Caki2 (cell line): ENCODE results near the gene PSD2. TPM values are rescaled to one million over a fixed set of nuclear protein-coding genes. Genes with fewer than 3 reads are reported as not detected.

Experiments
- DNase-seq: peaks from one replicate; pipeline ENCODE4 v3.0.0-alpha.2; 2015; ENCODE audit warnings: low read depth
- in situ Hi-C: cut with HindIII; loops from 2 replicates; pipeline ENCODE4 v1.10.0; 2016; ENCODE audit warnings: low sequenced_read_pairs, low pct_unique_long_range_greater_than_20kb, mixed read lengths
- total RNA-seq: library from RNA; depleted of rRNA; stranded (reverse); fragments of >200 nt; shearing (Covaris generic); gene quantifications from 2 replicates; pipeline ENCODE4 v1.2.3, GENCODE V29; 2014; ENCODE audit warnings: low replicate concordance

The PSD2 gene
- total RNA-seq, 1 experiment from 2014 or later, result not detected

DNA sequence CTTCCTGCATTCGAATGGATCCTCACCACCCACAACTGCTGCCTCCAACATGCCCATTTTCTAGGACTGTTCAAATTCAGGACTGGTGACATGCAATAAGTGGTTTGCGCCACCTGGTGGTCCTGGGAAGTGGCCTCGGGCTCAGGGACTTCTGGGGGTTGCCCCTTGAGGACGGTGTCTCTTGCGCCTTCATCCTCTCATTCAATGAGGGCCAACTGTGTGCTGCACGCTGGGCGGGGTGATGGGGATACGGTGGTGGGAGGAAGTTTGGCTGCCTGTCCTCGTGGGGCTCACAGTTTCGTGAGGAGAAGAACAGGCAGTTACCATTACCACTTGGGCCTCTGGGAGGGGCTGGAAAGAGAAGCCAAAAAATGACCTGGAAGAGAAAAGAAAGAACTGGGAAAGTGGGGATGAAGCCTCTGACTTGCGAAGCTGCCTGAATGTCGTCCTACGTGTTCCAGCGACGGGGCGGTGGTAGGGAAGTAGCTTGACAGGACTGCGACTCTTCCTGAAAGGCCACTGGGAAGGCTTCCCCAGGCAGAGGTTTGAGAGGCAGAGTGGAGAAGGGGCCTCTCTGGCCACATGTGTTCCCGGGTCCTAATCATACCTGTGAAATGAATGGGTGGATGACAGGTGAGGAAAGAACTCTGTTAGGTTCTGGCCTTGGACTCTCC, 49.0 kb downstream of the PSD2 start:
- in situ Hi-C loops, result no loop called here
- DNase-seq, result peak; percentile 21

DNA sequence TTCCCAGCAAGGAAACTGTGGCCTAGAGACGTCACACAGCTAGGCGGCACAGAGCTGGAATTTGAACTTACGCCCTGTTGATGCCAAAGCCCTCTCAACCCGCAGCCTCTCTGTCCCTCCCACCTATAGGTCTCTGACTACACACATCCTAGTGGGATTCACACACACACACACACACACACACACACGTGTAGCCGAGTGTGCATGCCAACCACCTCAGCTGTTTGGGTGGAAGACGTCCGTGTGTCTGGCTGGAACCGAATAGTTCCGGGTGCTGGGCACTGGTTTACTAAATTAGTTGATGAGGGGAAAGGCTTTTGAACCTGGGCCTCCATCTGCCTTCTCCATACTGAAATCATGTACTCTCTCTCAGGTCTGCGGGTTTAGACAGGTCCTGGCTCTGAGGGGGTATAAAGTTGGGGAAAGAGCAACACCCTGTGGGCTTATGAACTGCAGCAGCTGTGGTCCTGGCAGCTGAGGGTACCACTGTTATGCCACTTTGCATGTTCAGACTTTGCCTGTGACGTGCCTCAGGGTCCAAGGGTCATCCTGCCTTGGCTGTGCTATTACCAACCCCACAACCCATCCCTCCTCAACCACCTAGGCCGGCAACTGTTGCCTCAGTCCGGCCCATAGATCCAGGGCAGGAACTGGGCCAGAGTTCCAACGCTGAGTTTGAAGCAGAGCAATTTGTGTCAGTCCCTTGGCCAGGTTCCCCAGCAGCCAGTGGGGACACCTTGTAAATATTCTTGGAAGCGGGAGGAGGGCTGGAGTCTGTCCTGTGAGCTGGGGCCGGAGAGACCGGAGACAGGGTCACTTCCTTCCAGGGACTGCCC, 50.5 kb downstream of the PSD2 start:
- in situ Hi-C loops, result no loop called here
- DNase-seq, result no peak

DNA sequence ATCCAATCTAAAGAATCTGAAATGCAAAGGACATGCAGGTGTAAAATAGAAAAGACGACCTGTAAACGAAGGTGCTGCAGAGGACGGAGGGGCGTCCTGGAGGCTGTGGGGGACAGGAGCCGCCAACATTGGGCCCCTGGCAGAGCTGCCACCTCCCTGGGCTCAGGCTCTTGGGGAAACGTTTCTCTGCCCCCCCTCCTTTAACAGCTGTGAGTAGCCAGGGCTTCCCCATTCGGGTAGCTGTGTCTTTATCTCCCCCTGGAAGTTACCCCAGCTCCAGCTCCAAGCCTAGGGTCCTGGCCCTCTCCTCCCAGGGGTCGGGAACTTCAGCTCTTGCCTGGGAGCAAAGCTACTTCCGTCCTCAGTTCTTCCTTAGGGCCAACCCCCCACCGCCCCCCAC, 51.5 kb downstream of the PSD2 start:
- DNase-seq, result no peak

DNA sequence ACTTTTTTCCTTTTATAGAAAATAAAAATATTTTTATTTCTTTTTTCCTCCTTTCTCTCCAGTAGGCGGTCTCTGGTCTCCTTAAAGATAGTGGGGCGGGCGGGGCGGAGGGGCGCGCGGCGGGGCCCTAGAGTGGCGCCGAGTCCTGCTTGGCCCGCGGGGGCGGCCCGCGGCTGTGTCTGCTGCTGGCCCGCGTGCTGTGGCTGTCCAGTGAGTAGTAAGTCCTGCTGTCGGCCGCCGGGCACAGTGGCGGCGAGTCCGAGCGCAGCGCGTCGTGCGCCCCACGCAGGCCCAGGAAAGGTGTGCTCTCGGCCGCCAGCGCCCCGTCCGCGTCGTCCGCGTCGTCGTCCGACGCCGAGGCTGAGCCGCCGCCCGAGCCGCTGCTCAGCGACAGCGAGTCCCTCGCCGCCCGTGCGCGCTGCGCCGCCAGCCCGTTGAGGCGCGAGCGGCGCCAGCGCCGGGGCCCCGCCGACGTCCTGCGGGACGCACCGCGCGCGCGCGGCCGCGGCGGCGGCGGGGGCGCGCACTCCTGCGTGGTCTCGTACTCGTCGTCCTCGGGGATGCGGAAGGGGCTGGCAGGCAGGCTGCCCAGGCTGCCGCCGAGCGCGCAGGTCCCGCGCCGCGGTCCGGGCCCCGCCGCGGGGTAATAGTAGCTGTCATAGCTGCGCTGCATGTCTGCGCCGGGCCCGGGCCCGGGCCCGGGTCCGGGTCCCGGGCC, 52.3 kb downstream of the PSD2 start:
- in situ Hi-C loops, result no loop called here
- DNase-seq, result no peak

More for the DNA sequence above, 51.5 kb downstream of the PSD2 start:
- in situ Hi-C loops, result no loop called here

DNA sequence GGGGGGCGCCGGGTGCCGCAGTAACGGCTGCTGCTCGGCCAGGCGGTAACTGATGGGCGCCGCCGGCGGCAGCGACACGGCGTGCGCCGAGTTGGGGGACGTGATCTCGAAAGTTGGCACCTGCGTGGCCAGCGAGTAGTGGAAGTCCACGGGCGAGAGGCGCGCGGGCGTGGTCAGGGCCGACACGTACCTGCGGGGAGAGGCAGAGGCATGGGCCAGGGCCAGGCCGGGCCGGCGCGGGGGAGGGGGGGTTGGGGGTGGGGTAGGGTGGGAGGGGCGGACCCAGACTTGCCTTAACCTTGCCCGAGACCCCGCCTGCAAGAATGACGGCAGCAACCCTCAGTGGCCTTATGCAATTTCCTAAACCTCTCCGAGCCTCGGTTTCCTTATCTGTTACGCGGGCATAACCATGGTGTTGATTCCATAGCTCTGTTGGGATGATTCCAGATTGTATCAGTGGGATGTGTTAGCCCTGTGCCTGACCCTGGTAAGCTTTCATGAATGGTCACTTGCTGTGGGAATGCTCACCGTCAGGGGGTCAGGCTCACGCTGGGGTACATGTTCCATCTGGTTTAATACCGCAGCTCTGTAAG, 53.0 kb downstream of the PSD2 start:
- in situ Hi-C loops, result no loop called here
- DNase-seq, result no peak

DNA sequence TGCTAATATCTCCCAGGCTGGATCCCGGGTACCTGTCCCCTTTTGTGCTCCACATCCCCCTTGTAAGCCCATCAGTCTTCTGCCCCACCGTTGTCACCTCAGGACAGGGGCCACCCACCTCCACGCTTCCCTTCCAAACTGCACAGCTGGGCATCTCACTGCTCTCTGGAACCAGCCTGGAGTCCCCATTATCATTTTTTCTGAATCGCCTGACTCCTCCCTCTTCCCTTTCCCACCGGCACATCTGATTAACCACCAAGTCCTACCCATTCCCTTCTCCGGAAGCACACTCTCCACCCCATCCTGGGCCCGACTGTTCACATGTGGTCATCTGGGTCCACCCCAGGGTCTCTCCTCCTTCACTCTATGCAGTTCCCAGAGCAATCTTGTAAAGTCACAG, 53.9 kb downstream of the PSD2 start:
- no peak for DNase-seq
- in situ Hi-C loops, result no loop called here

DNA sequence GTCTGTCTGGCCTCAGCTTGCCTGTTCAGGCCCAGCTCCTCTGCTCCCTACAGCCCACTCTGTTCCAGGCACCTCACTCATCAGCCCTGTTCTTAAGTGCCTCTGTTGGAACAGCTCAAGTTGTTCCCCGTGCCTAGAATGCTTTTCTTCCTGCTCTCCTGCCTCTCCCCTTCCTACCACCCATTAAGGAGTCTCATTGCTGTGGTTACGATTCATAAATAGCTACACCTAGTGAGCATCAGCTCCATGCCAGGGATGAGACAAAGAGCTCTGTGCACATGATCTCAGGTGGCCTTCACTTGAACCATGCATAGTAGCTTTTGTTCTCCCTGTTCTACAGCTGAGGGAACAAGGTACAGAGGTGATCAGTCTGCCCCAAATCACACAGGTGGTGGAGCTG, 54.3 kb downstream of the PSD2 start:
- no peak for DNase-seq
- in situ Hi-C loops, result no loop called here

DNA sequence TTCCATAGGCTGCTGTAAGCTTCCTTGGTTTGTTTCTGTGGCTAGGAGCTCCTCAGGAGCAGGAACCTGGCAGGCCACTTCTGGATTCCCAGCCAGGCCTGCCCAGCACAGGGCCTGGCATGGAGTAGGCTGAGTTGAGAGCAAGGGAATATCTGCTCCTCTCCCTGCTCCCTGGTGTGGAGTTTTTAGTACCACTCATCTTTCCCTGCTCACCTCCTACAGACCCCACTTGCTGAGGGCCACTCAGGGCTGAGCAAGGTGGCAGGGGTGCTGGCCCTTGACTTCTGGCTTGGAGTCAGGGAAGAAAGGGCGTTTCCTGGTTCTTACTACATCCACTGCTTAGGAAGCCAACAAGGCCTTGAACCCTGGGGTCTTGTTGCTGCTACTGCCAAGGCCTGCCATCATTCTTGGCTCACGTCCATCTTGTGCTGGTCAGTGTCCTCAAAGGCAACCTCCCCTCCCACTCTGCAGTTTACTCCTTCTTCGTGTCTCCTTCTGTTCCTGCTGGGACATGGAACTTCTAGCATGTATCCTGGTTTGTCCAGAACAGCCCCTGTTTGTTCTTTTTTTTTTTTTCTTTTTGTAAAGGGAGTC, 54.9 kb downstream of the PSD2 start:
- in situ Hi-C loops, result no loop called here
- DNase-seq, result no peak

DNA sequence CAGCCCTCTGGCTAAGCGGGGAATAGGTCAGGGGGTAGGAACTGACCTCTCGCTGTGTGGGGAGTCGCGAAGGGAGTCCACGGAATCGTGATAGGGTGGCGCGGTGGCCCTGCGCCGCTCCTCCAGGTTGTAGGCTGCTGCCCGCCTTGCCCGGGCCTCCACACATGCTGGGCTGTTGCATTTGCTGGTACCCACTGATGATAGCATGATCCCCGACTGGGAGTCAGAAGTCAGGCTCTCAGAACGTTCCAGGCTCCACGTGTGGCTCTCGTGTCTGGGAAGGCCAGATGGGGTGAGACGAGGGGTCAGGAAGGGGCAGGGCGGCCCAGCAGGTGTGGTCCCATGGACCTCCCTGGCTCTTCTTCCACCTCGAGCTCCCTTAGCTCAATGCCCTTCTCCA, 56.0 kb downstream of the PSD2 start:
- no peak for DNase-seq
- in situ Hi-C loops, result no loop called here

DNA sequence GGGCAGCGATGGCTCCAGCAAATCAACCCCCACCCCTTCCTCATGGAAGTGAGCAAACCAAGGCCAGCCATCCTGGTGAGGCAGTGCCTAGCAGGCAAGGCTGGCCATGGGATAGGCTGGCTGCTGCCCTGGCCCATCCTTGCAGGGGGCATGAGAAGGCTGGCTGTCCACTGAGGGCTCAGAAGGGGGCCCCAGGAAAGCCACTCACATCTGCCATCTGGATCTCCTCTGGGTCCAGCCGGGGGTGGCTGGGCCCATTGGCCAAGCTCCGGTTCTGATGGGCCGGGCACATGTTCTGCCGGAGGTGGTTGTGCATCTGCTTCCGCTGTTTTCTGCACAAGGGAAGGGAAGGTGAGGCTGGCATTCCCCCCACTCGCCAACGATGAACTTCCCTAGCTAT, 57.1 kb downstream of the PSD2 start:
- in situ Hi-C loops, result no loop called here
- DNase-seq, result no peak

DNA sequence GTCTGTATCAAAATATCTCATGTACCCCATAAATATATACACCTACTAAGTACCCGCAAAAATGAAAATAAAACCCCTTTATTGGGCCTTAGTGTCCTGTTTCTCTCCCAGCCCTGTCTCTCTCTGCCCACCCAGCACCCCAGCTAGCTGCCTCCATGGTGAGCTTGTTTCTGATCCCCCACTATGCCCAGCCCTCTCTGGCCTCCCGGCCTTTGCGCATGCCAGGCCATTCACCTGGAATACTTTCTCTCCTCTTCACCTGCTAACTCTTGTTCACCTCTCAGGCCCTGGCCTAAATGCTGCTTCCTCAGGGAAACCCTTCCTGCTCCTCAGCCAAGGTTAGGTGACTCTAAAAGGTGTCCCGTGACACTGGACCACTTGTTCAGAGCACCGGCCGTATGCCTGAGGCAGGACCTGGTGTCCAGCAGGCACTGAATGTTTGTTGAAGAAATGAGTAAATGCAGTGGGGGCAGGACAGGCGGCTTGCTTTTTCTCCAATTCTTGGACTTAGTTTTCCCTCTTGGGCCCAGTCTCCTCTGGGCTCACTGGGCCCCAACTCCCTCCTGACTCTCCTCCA, 58.5 kb downstream of the PSD2 start:
- in situ Hi-C loops, result no loop called here

DNA sequence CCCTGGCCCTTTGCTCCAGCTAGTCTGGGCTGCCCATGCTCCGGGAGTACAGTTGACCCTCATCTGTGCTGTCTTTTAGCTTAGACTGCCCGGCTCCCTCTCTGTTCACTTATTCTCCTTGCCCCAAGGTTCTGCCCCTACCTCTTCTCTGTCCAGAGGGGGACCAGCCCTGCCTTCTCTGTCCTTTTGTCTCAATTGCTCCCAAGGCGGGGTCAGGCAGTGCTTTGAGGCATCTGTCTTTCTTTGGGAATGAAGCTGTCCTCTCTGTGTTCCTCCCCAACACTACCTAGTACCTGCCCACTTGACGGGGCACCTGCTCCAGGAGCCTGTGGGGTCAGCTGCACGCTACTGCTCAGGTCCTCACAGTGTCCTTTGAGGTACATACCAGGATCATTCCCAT, 59.3 kb downstream of the PSD2 start:
- in situ Hi-C loops, result no loop called here
- DNase-seq, result no peak

More for the DNA sequence above, 58.5 kb downstream of the PSD2 start:
- no peak for DNase-seq

DNA sequence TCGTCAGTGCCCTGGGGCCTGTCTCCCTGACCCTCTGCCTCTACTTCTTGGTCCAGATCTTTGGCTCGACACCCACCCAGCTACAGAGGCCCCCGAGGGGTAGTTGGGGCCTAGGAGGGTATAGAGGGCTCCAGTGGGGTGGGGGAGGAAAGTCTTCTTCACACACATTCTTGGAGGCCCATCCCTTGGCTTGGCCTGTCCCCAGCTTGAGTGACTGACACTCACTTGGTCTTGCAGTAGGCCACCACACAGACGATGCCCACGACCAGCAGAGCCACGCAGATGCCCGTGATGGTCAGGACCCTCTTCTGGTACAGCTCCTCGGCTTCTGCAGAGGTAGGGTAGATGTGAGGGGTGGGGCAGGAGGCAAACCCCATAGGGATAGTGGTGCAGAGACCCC, 59.8 kb downstream of the PSD2 start:
- in situ Hi-C loops, result no loop called here
- DNase-seq, result no peak

DNA sequence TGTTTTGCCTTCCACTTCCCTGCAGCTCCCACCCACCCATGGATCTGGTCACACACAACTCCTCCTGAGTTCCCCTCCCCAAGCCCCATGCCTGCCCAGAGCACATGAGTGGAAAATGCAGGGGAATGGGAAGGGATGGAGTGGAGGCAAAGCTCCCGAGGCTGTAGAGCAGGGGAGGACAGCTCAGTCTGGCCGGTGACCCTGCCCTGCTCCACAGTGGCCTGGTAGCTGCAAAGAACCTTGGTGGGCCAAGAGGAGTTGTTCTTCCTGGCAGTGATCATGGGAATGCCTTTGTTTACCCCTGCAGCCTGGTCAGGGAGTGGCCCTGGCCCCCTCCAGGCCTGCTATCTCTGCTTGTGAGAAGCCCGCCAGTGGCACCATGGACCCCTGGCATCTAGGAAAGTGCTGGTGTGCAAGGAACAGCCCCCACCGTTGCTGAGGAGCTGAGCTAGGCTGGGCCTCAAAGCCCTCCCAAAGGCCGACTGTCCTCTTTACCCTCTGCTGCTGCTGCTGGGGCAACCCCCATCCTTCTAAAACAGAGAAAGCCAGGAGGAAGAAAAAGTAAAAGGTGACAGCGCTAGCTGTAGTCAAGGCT, 60.4 kb downstream of the PSD2 start:
- in situ Hi-C loops, result no loop called here
- no peak for DNase-seq

DNA sequence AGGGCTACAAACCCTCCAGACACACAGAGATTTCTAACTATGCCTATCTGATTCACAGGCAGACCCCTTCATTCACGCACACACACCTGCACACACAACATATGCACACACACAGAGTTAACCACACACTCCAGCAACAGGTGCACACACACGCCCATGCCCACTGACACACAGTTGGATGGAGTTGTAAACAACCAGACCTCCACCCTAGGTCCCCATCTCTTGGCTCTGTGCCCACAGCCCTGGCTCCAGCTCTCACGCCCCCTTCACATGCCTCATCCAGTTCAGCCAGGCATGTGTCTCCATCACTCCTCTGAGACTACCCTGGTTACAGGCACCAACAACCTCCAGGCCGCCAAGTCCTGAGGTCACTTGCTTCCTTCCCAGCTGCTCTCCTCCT, 61.1 kb downstream of the PSD2 start:
- in situ Hi-C loops, result no loop called here
- DNase-seq, result no peak

DNA sequence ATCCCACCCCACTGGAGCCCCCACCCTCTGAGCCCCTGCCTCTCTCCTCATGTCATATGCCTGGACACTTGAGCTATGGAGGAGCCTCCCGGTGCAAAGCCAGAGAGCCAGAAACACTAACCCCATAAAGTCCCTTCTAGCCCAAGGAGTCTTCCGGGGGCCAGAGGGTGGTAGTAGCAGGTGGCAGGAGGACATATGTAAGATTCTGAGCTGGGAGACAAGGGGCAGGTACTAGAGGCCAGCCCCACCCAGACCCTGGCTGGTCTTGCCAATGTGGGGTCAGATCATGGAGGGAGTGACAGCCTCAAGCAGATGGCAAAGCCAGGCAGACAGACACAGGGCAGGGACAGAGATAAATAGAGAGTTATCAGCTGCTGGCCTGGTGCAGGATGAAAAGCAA, 63.4 kb downstream of the PSD2 start:
- in situ Hi-C loops, result no loop called here
- no peak for DNase-seq

DNA sequence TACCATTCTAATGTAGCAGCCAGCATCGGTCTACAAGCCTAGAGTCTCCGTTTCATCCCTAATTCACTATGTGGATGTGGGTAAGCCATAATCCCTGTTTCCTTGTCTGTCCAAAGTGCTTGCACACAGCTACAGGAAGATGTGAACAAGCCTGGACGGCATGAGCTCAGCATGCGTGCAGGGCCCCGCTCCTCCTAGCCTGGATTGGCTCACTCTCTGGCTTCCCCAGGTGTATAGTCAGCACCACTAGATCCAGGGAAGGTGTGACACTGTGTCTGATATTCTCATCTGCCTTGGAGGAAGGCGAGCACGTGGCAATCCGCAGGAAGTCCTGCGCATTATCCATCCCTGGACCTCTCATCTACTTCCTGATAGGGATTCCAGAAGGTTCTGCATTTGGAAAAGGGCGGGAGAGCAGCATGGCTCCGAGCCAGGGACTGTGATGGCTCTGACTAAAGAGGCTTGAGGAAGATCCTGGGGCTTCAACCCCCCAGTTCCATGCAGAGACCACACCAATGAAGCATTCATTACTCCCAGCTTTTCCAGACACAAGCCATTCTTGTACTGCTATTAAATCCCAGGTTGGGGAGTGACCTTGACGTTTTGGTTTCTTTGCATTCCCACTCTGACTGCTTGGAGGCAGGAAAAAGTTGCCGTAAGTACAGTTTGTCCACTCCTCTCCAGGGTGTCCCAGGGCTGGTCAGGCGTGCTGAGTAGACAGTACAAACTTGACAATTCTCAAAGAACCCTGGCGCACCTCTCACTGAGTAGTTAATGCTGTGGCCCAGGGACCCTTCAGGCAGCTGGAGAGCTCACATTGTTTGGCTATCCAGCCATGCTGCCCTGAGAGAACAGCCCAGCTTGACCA, 65.6 kb downstream of the PSD2 start:
- in situ Hi-C loops, result no loop called here
- DNase-seq, result no peak
